ENCODE data around the gene SUPT4H1. TPM values are rescaled to one million over a fixed set of nuclear protein-coding genes. Genes with fewer than 3 reads are reported as not detected.

The SUPT4H1 gene
- total and polyA plus RNA-seq, 9 of the 15 experiments (the other 6 are each of a cell fraction or from before 2014, with no cell fraction given) = 62.1 to 320 (median 117) TPM

- TF ChIP-seq SRSF3 (IDR thresholded peaks at IDR 0.05; ENCODE audit: insufficient read depth, low read length) (no peak), ZBTB43 (CRISPR knock-in tag; IDR thresholded peaks at IDR 0.05) (no peak), E4F1 (CRISPR knock-in tag; IDR thresholded peaks at IDR 0.05; ENCODE audit: borderline replicate concordance) (no peak), ID3 (CRISPR knock-in tag; IDR thresholded peaks at IDR 0.05) (no peak), ID3 (tag; IDR thresholded peaks at IDR 0.05) (0 out of 2 replicates have a peak, but pooled peaks have one; percentile 14), ZNF780A (CRISPR knock-in tag; IDR thresholded peaks at IDR 0.05) (no peak), HES1 (IDR thresholded peaks at IDR 0.05; ENCODE audit: low read depth) (no peak), ARID3A (IDR thresholded peaks at IDR 0.05; ENCODE audit: borderline replicate concordance, low read depth, low read length) (no peak), NFYB (IDR thresholded peaks at IDR 0.05; ENCODE audit: extremely low read depth, insufficient read length) (no peak), E2F3 (CRISPR knock-in tag; IDR thresholded peaks at IDR 0.05) (peak; percentile 47; the same call in 1 of the 2 replicates), ZNF24 (IDR thresholded peaks at IDR 0.05) (peak; percentile 25; the same call in 1 of the 2 replicates), ZBTB11 (CRISPR knock-in tag; IDR thresholded peaks at IDR 0.05) (peak; percentile 61 to 91 (median 84); a peak in 4 of 6 replicates), CBX5 (IDR thresholded peaks at IDR 0.05; ENCODE audit: borderline replicate concordance, low read depth) (no peak)
Observed at GRCh38 chr17:58351831-58352595, at the start of gene SUPT4H1 (continued).
